ENCODE measurements around the gene WDFY1. TPM values are rescaled to one million over a fixed set of nuclear protein-coding genes. Genes with fewer than 3 reads are reported as not detected.

WDFY1 gene
- total and polyA plus RNA-seq, 5 donors from 2014 or later = 24.9 to 67.1 (median 26.2) TPM

- ATAC-seq (ENCODE audit: low read depth in 2 of 2) (no peak), DNase-seq (no peak)
- Mint-ChIP-seq H3K4me1 (peaks cover 33 to 82% (median 66%) of the 10 kb centered on the region in 4 donors), H3K36me3 (peaks cover 10% of the 10 kb centered on the region), H3K9me3 (peaks cover 0 to 2% (median 0%) of the 10 kb centered on the region in 7 donors), H3K27ac (peak overlapping the region in 2 of 3 donors; percentile 36 to 62), H3K27me3 (no peaks in the 10 kb centered on the region), H3K4me3 (no peak overlapping the region)
- peaks cover 36% of the 10 kb centered on the region for H3K4me1 ChIP-seq (ENCODE audit: control insufficient read depth, insufficient read depth, low read length, poor library complexity, severe bottlenecking)
- no peaks in the 10 kb centered on the region for H3K36me3 ChIP-seq (ENCODE audit: control insufficient read depth, insufficient read depth, low read length)
- H3K9me3 ChIP-seq (ENCODE audit: control insufficient read depth in 2 of 2, low read length in 2 of 2) = no peaks in the 10 kb centered on the region
- H3K27ac ChIP-seq (ENCODE audit: insufficient read depth, low read length, poor library complexity, severe bottlenecking) = no peak overlapping the region
- no peaks in the 10 kb centered on the region for H3K27me3 ChIP-seq (ENCODE audit: control insufficient read depth, insufficient read depth, low read length)
- H3K4me3 ChIP-seq (ENCODE audit: low read depth, low read length) = no peak overlapping the region
These were observed 10.3 kb downstream of the WDFY1 start for GRCh38 chr2:223934870-223935269.

GRCh38 chr2:223932816-223933800 lies 12.0 kb downstream of the WDFY1 start:
- Histone ChIP-seq H3K9me3 (ENCODE audit: control insufficient read depth in 2 of 2, low read length in 2 of 2) (no peaks in the 10 kb centered on the region), H3K4me3 (ENCODE audit: low read depth, low read length) (no peak overlapping the region), H3K27ac (ENCODE audit: insufficient read depth, low read length, poor library complexity, severe bottlenecking) (no peak overlapping the region), H3K4me1 (ENCODE audit: control insufficient read depth, insufficient read depth, low read length, poor library complexity, severe bottlenecking) (peaks cover 32% of the 10 kb centered on the region), H3K36me3 (ENCODE audit: control insufficient read depth, insufficient read depth, low read length) (no peaks in the 10 kb centered on the region), H3K27me3 (ENCODE audit: control insufficient read depth, insufficient read depth, low read length) (no peaks in the 10 kb centered on the region)
- DNase-seq (no peak), ATAC-seq (ENCODE audit: low read depth in 2 of 2) (no peak)
- peaks cover 29 to 75% (median 57%) of the 10 kb centered on the region in 4 donors for H3K4me1 Mint-ChIP-seq
- no peak overlapping the region for H3K27ac Mint-ChIP-seq
- H3K4me3 Mint-ChIP-seq = no peak overlapping the region
- H3K27me3 Mint-ChIP-seq = no peaks in the 10 kb centered on the region
- H3K36me3 Mint-ChIP-seq = peaks cover 3% of the 10 kb centered on the region
- no peaks in the 10 kb centered on the region for H3K9me3 Mint-ChIP-seq

GRCh38 chr2:223930103-223930976 lies 14.8 kb downstream of the WDFY1 start:
- peak overlapping the region in 2 of 3 donors; percentile 20 to 89 for H3K27ac Mint-ChIP-seq
- DNase-seq (no peak), ATAC-seq (ENCODE audit: low read depth in 2 of 2) (peak in 1 of 2 donors; percentile 30)
- peaks cover 7% of the 10 kb centered on the region for H3K36me3 Mint-ChIP-seq
- peaks cover 20 to 58% (median 40%) of the 10 kb centered on the region in 4 donors for H3K4me1 Mint-ChIP-seq
- no peaks in the 10 kb centered on the region for H3K27me3 Mint-ChIP-seq
- Histone ChIP-seq H3K27ac (ENCODE audit: insufficient read depth, low read length, poor library complexity, severe bottlenecking) (no peak overlapping the region), H3K27me3 (ENCODE audit: control insufficient read depth, insufficient read depth, low read length) (no peaks in the 10 kb centered on the region), H3K4me1 (ENCODE audit: control insufficient read depth, insufficient read depth, low read length, poor library complexity, severe bottlenecking) (peaks cover 15% of the 10 kb centered on the region), H3K36me3 (ENCODE audit: control insufficient read depth, insufficient read depth, low read length) (no peaks in the 10 kb centered on the region), H3K4me3 (ENCODE audit: low read depth, low read length) (peak overlapping the region; percentile 51), H3K9me3 (ENCODE audit: control insufficient read depth in 2 of 2, low read length in 2 of 2) (peaks cover 0 to 2% of the 10 kb centered on the region in 2 experiments)
- peaks cover 0 to 7% (median 0%) of the 10 kb centered on the region in 7 donors for H3K9me3 Mint-ChIP-seq
- peak overlapping the region in 3 of 4 donors; percentile 11 to 36 (median 13) for H3K4me3 Mint-ChIP-seq

- Mint-ChIP-seq H3K36me3 (peaks cover 7% of the 10 kb centered on the region), H3K27me3 (no peaks in the 10 kb centered on the region), H3K4me1 (peaks cover 16 to 51% (median 34%) of the 10 kb centered on the region in 4 donors), H3K27ac (peak overlapping the region in 1 of 3 donors; percentile 89), H3K9me3 (peaks cover 0 to 7% (median 0%) of the 10 kb centered on the region in 7 donors), H3K4me3 (peak overlapping the region; percentile 11 to 63 (median 41))
- DNase-seq (peak in 2 of 3 donors; percentile 39 to 68), ATAC-seq (ENCODE audit: low read depth in 2 of 2) (peak; percentile 58 to 66)
- Histone ChIP-seq H3K27me3 (ENCODE audit: control insufficient read depth, insufficient read depth, low read length) (no peaks in the 10 kb centered on the region), H3K36me3 (ENCODE audit: control insufficient read depth, insufficient read depth, low read length) (no peaks in the 10 kb centered on the region), H3K4me1 (ENCODE audit: control insufficient read depth, insufficient read depth, low read length, poor library complexity, severe bottlenecking) (peaks cover 15% of the 10 kb centered on the region), H3K4me3 (ENCODE audit: low read depth, low read length) (peak overlapping the region; percentile 51), H3K27ac (ENCODE audit: insufficient read depth, low read length, poor library complexity, severe bottlenecking) (no peak overlapping the region), H3K9me3 (ENCODE audit: control insufficient read depth in 2 of 2, low read length in 2 of 2) (peaks cover 0 to 2% of the 10 kb centered on the region in 2 experiments)
These were observed 15.5 kb downstream of the WDFY1 start for GRCh38 chr2:223929571-223930102.

- DNase-seq (no peak), ATAC-seq (ENCODE audit: low read depth in 2 of 2) (no peak)
- H3K36me3 ChIP-seq (ENCODE audit: control insufficient read depth, insufficient read depth, low read length) = no peaks in the 10 kb centered on the region
- no peaks in the 10 kb centered on the region for H3K27me3 Mint-ChIP-seq
- no peak overlapping the region for H3K4me3 ChIP-seq (ENCODE audit: low read depth, low read length)
- no peak overlapping the region for H3K27ac ChIP-seq (ENCODE audit: insufficient read depth, low read length, poor library complexity, severe bottlenecking)
- peak overlapping the region in 1 of 4 donors; percentile 54 for H3K4me3 Mint-ChIP-seq
- H3K9me3 ChIP-seq (ENCODE audit: control insufficient read depth in 2 of 2, low read length in 2 of 2) = peaks cover 0 to 2% of the 10 kb centered on the region in 2 experiments
- peaks cover 7% of the 10 kb centered on the region for H3K36me3 Mint-ChIP-seq
- H3K9me3 Mint-ChIP-seq = peaks cover 0 to 7% (median 0%) of the 10 kb centered on the region in 7 donors
- no peaks in the 10 kb centered on the region for H3K27me3 ChIP-seq (ENCODE audit: control insufficient read depth, insufficient read depth, low read length)
- H3K27ac Mint-ChIP-seq = peak overlapping the region in 2 of 3 donors; percentile 69 to 89
- peaks cover 16 to 48% (median 32%) of the 10 kb centered on the region in 4 donors for H3K4me1 Mint-ChIP-seq
- peaks cover 15% of the 10 kb centered on the region for H3K4me1 ChIP-seq (ENCODE audit: control insufficient read depth, insufficient read depth, low read length, poor library complexity, severe bottlenecking)
These were observed 16.8 kb downstream of the WDFY1 start for GRCh38 chr2:223928113-223929006.

- peaks cover 7% of the 10 kb centered on the region for H3K4me1 ChIP-seq (ENCODE audit: control insufficient read depth, insufficient read depth, low read length, poor library complexity, severe bottlenecking)
- H3K4me3 Mint-ChIP-seq = no peak overlapping the region
- H3K27me3 Mint-ChIP-seq = no peaks in the 10 kb centered on the region
- H3K4me3 ChIP-seq (ENCODE audit: low read depth, low read length) = no peak overlapping the region
- peaks cover 12% of the 10 kb centered on the region for H3K36me3 Mint-ChIP-seq
- H3K9me3 ChIP-seq (ENCODE audit: control insufficient read depth in 2 of 2, low read length in 2 of 2) = peaks cover 0 to 2% of the 10 kb centered on the region in 2 experiments
- H3K27ac ChIP-seq (ENCODE audit: insufficient read depth, low read length, poor library complexity, severe bottlenecking) = no peak overlapping the region
- no peaks in the 10 kb centered on the region for H3K36me3 ChIP-seq (ENCODE audit: control insufficient read depth, insufficient read depth, low read length)
- no peaks in the 10 kb centered on the region for H3K27me3 ChIP-seq (ENCODE audit: control insufficient read depth, insufficient read depth, low read length)
- H3K27ac Mint-ChIP-seq = no peak overlapping the region
- DNase-seq = no peak
- peaks cover 0 to 7% (median 0%) of the 10 kb centered on the region in 7 donors for H3K9me3 Mint-ChIP-seq
- no peak for ATAC-seq (ENCODE audit: low read depth in 2 of 2)
- H3K4me1 Mint-ChIP-seq = peaks cover 15 to 43% (median 24%) of the 10 kb centered on the region in 4 donors
These were observed 20.0 kb downstream of the WDFY1 start for GRCh38 chr2:223925106-223925505.

All from CD4-positive, CD25-positive, alpha-beta regulatory T cell (primary cell).